ENCODE data around the gene RAB31.

Gene RAB31

GRCh38 chr18:9790261-9790660 lies 82.2 kb downstream of the RAB31 start:
- DNase-seq (ENCODE audit: low read depth in 3 of 3): no peak

- DNase-seq (ENCODE audit: low read depth in 3 of 3): no peak
Observed at GRCh38 chr18:9791991-9792390, 83.9 kb downstream of the RAB31 start.

- DNase-seq (ENCODE audit: low read depth in 3 of 3): no peak
Observed at GRCh38 chr18:9792565-9793245, 84.6 kb downstream of the RAB31 start.

GRCh38 chr18:9796011-9796410 lies 87.9 kb downstream of the RAB31 start:
- DNase-seq (ENCODE audit: low read depth in 3 of 3): no peak

- no peak for DNase-seq (ENCODE audit: low read depth in 3 of 3)
Observed at GRCh38 chr18:9796935-9797549, 88.9 kb downstream of the RAB31 start.

- no peak for DNase-seq (ENCODE audit: low read depth in 3 of 3)
Observed at GRCh38 chr18:9802175-9803062, 94.3 kb downstream of the RAB31 start.

- DNase-seq (ENCODE audit: low read depth in 3 of 3): no peak
Observed at GRCh38 chr18:9803063-9803697, 95.1 kb downstream of the RAB31 start.

- DNase-seq (ENCODE audit: low read depth in 3 of 3): no peak
Observed at GRCh38 chr18:9803698-9804516, 95.8 kb downstream of the RAB31 start.

- DNase-seq (ENCODE audit: low read depth in 3 of 3): no peak
Observed at GRCh38 chr18:9804517-9805104, 96.5 kb downstream of the RAB31 start.

- DNase-seq (ENCODE audit: low read depth in 3 of 3): no peak
Observed at GRCh38 chr18:9806905-9807304, 98.8 kb downstream of the RAB31 start.

GRCh38 chr18:9808295-9809241 lies 100.5 kb downstream of the RAB31 start:
- DNase-seq (ENCODE audit: low read depth in 3 of 3): no peak

- DNase-seq (ENCODE audit: low read depth in 3 of 3): no peak
Observed at GRCh38 chr18:9809697-9810096, 101.6 kb downstream of the RAB31 start.

- DNase-seq (ENCODE audit: low read depth in 3 of 3): no peak
Observed at GRCh38 chr18:9810299-9810698, 102.2 kb downstream of the RAB31 start.

- DNase-seq (ENCODE audit: low read depth in 3 of 3): no peak
Observed at GRCh38 chr18:9810994-9811705, 103.0 kb downstream of the RAB31 start.

- DNase-seq (ENCODE audit: low read depth in 3 of 3): no peak
Observed at GRCh38 chr18:9811978-9812377, 103.9 kb downstream of the RAB31 start.

- no peak for DNase-seq (ENCODE audit: low read depth in 3 of 3)
Observed at GRCh38 chr18:9814431-9814830, 106.3 kb downstream of the RAB31 start.

GRCh38 chr18:9817286-9817685 lies 109.2 kb downstream of the RAB31 start:
- no peak for DNase-seq (ENCODE audit: low read depth in 3 of 3)

GRCh38 chr18:9817725-9818422 lies 109.8 kb downstream of the RAB31 start:
- DNase-seq (ENCODE audit: low read depth in 3 of 3): no peak

- DNase-seq (ENCODE audit: low read depth in 3 of 3): no peak
Observed at GRCh38 chr18:9818423-9818734, 110.3 kb downstream of the RAB31 start.
